Ascending aorta (tissue), 2 donors: Measurements from ENCODE around the gene C10orf95. TPM values are rescaled to one million over a fixed set of nuclear protein-coding genes. Genes with fewer than 3 reads are reported as not detected.
A peak's percentile ranks its signal among the peaks of the same experiment; 100 is the strongest.

Experiments used
- DNase-seq, 2 donors: peaks; one replicate each; pipeline ENCODE4 v3.0.0-alpha.2; 2019; ENCODE audit warnings: low spot score in 2 of 2
- H3K27ac ChIP-seq, 2 donors: fragments of 200-600 bp; sonication (generic); one replicate each; pipeline ENCODE4 v1.5.1; 2016 to 2017; ENCODE audit warnings: mild to moderate bottlenecking in 1 of 2
- H3K27me3 ChIP-seq: fragments of 200-600 bp; sonication (generic); one replicate; pipeline ENCODE4 v1.5.1; 2017
- H3K36me3 ChIP-seq, 2 donors: fragments of 200-600 bp; sonication (generic); one replicate each; pipeline ENCODE4 v1.5.1; 2016
- H3K4me1 ChIP-seq, 2 donors: fragments of 200-600 bp; sonication (generic); one replicate each; pipeline ENCODE4 v1.5.1; 2016 to 2017; ENCODE audit warnings: mild to moderate bottlenecking in 1 of 2
- H3K4me3 ChIP-seq, 2 donors: fragments of 200-600 bp; sonication (generic); one replicate each; pipeline ENCODE4 v1.5.1; 2016 to 2017; ENCODE audit warnings: mild to moderate bottlenecking in 1 of 2
- H3K9me3 ChIP-seq, 2 donors: fragments of 200-600 bp; sonication (generic); one replicate each; pipeline ENCODE4 v1.5.1; 2016
- intact Hi-C: fragments of 100-400 bp; cut with DNase I; formaldehyde crosslinking; loops from one replicate; pipeline ENCODE4 v1.15.1; 2023
- total RNA-seq: library from RNA; depleted of rRNA; stranded (reverse); fragments of >200 nt; gene quantifications from one replicate; pipeline ENCODE4 v1.1.0, GENCODE V29; 2016
- TF ChIP-seq, protein P1 (sequence below), 3 experiments: fragments of 200-600 bp in 2 of 3; fragments of 450-650 bp in 1 of 3; sonication (generic) in 2 of 3; IDR thresholded peaks; one replicate each; pipeline ENCODE4 v1.5.1; 2016 to 2019; ENCODE audit warnings: antibody characterized with exemption in 3 of 3, mild to moderate bottlenecking in 1 of 3, moderate library complexity in 1 of 3

The C10orf95 gene
- total RNA-seq, 1 donor from 2014 or later = not detected

DNA sequence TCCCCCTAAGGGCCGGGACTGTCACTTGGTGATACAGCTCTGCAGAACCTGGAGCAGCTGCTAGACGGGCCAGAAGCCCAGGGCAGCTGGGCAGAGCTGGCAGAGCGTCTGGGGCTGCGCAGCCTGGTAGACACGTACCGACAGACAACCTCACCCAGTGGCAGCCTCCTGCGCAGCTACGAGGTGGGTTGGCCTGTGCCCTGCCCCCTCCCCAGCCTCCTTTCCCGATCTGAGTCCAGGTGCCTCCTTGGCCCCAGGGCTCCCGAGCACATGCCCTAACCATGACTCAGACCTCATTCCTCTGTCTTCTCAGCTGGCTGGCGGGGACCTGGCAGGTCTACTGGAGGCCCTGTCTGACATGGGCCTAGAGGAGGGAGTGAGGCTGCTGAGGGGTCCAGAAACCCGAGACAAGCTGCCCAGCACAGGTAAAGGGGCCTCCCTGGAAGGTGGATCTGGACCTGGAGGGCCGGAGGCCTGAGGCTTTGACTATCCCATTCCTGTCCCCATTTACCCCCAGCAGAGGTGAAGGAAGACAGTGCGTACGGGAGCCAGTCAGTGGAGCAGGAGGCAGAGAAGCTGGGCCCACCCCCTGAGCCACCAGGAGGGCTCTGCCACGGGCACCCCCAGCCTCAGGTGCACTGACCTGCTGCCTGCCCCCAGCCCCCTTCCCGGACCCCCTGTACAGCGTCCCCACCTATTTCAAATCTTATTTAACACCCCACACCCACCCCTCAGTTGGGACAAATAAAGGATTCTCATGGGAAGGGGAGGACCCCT, 49.4 kb downstream of the C10orf95 start:
- Histone ChIP-seq H3K27me3 (no peaks in the 10 kb centered on the region), H3K4me3 (no peak overlapping the region), H3K4me1 (peaks cover 6 to 14% of the 10 kb centered on the region in 2 donors), H3K27ac (no peak overlapping the region), H3K36me3 (peaks cover 18 to 37% of the 10 kb centered on the region in 2 donors), H3K9me3 (no peaks in the 10 kb centered on the region)
- TF ChIP-seq, protein P1, sequence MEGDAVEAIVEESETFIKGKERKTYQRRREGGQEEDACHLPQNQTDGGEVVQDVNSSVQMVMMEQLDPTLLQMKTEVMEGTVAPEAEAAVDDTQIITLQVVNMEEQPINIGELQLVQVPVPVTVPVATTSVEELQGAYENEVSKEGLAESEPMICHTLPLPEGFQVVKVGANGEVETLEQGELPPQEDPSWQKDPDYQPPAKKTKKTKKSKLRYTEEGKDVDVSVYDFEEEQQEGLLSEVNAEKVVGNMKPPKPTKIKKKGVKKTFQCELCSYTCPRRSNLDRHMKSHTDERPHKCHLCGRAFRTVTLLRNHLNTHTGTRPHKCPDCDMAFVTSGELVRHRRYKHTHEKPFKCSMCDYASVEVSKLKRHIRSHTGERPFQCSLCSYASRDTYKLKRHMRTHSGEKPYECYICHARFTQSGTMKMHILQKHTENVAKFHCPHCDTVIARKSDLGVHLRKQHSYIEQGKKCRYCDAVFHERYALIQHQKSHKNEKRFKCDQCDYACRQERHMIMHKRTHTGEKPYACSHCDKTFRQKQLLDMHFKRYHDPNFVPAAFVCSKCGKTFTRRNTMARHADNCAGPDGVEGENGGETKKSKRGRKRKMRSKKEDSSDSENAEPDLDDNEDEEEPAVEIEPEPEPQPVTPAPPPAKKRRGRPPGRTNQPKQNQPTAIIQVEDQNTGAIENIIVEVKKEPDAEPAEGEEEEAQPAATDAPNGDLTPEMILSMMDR (IDR thresholded peaks at IDR 0.05) = no peak
- intact Hi-C loops = no loop called here
- DNase-seq = no peak

DNA sequence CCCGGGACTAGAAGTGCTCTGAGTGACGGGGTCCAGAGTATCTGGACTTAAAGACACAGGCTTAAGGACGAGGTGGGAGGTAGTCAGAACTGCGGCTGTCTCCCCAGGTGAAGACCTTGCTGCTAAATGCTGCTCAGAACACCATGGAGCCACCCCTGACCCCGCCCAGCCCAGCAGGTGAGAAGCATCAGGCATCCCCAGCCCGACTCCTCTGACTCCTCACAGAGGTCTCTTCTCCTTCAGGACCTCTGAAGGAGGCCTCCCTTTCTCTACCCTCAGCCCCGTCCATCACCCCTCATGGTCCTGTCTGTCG, 50.0 kb downstream of the C10orf95 start:
- Histone ChIP-seq H3K4me3 (no peak overlapping the region), H3K27ac (no peak overlapping the region)
- DNase-seq = no peak

GRCh38 chr10:102400598-102401341, 50.6 kb downstream of the C10orf95 start:
- no peak overlapping the region for H3K27ac ChIP-seq
- H3K36me3 ChIP-seq = peaks cover 18 to 37% of the 10 kb centered on the region in 2 donors
- TF ChIP-seq, protein P1 (IDR thresholded peaks at IDR 0.05) = no peak
- no peaks in the 10 kb centered on the region for H3K27me3 ChIP-seq
- no peak overlapping the region for H3K4me3 ChIP-seq
- DNase-seq = no peak
- intact Hi-C loops = no loop called here
- H3K9me3 ChIP-seq = no peaks in the 10 kb centered on the region
- H3K4me1 ChIP-seq = peaks cover 14 to 24% of the 10 kb centered on the region in 2 donors

More for the DNA sequence above, 50.0 kb downstream of the C10orf95 start:
- H3K27me3 ChIP-seq = no peaks in the 10 kb centered on the region
- intact Hi-C loops = no loop called here
- H3K4me1 ChIP-seq = peaks cover 10 to 19% of the 10 kb centered on the region in 2 donors
- TF ChIP-seq, protein P1 (IDR thresholded peaks at IDR 0.05) = no peak
- H3K36me3 ChIP-seq = peaks cover 18 to 37% of the 10 kb centered on the region in 2 donors
- H3K9me3 ChIP-seq = no peaks in the 10 kb centered on the region

GRCh38 chr10:102400076-102400475, 51.3 kb downstream of the C10orf95 start:
- intact Hi-C loops = no loop called here
- TF ChIP-seq, protein P1 (IDR thresholded peaks at IDR 0.05) = no peak
- no peak for DNase-seq
- peaks cover 14 to 24% of the 10 kb centered on the region in 2 donors for H3K4me1 ChIP-seq
- H3K4me3 ChIP-seq = peak overlapping the region; percentile 57 to 75
- H3K27me3 ChIP-seq = no peaks in the 10 kb centered on the region
- H3K27ac ChIP-seq = peak overlapping the region in 1 of 2 donors; percentile 84
- H3K36me3 ChIP-seq = peaks cover 18 to 37% of the 10 kb centered on the region in 2 donors
- H3K9me3 ChIP-seq = no peaks in the 10 kb centered on the region

Other genes starting within 250 kb of the C10orf95 start
- not detected for gene ELOVL3, start 225.2 kb downstream of the C10orf95 start, total RNA-seq
- not detected for gene PITX3, start 210.0 kb downstream of the C10orf95 start, total RNA-seq
- gene GBF1, start 206.0 kb downstream of the C10orf95 start, total RNA-seq = 56.0 TPM
- gene NFKB2, start 55.8 kb downstream of the C10orf95 start, total RNA-seq = 89.2 TPM
- gene PSD, start 32.8 kb downstream of the C10orf95 start, total RNA-seq = not detected
- 16.5 TPM for gene FBXL15, start 30.7 kb downstream of the C10orf95 start, total RNA-seq
- gene CUEDC2, start 19.0 kb downstream of the C10orf95 start, total RNA-seq = 45.1 TPM
- gene ACTR1A, start 51.2 kb upstream of the C10orf95 start, total RNA-seq = 200 TPM
- 17.3 TPM for gene SUFU, start 52.4 kb upstream of the C10orf95 start, total RNA-seq
- 216 TPM for gene TRIM8, start 192.9 kb upstream of the C10orf95 start, total RNA-seq